Mammary epithelial cell (primary cell): ENCODE measurements around the gene NFATC4.

Source experiments
- EZH2 ChIP-seq: IDR thresholded peaks from 2 replicates; pipeline ENCODE4 v1.6.1; 2012; ENCODE audit warnings: low read length, inconsistent platforms, borderline replicate concordance
- TF ChIP-seq, protein P1 (sequence below), 2 donors: IDR thresholded peaks in 1 of 2; conservative IDR thresholded peaks in 1 of 2; 2 replicates each; pipeline ENCODE4 v1.5.1; 2011 to 2012; ENCODE audit warnings: inconsistent platforms in 2 of 2, low read length in 2 of 2, mild to moderate bottlenecking in 2 of 2, control low read depth in 1 of 2, low read depth in 1 of 2; ENCODE audit not compliant: insufficient read depth in 1 of 2; ENCODE audit errors: extremely low read depth in 1 of 2

- TF ChIP-seq, protein P1, sequence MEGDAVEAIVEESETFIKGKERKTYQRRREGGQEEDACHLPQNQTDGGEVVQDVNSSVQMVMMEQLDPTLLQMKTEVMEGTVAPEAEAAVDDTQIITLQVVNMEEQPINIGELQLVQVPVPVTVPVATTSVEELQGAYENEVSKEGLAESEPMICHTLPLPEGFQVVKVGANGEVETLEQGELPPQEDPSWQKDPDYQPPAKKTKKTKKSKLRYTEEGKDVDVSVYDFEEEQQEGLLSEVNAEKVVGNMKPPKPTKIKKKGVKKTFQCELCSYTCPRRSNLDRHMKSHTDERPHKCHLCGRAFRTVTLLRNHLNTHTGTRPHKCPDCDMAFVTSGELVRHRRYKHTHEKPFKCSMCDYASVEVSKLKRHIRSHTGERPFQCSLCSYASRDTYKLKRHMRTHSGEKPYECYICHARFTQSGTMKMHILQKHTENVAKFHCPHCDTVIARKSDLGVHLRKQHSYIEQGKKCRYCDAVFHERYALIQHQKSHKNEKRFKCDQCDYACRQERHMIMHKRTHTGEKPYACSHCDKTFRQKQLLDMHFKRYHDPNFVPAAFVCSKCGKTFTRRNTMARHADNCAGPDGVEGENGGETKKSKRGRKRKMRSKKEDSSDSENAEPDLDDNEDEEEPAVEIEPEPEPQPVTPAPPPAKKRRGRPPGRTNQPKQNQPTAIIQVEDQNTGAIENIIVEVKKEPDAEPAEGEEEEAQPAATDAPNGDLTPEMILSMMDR (conservative IDR thresholded peaks at IDR 0.05 in 1 of 2, IDR thresholded peaks at IDR 0.05 in 1 of 2; ENCODE audit: extremely low read depth in 1 of 2, insufficient read depth in 1 of 2, low read depth in 1 of 2, low read length in 2 of 2): no peak
- no peak for TF ChIP-seq EZH2
These were observed 28.5 kb upstream of the NFATC4 start, which contains the start of gene RIPK3 for GRCh38 chr14:24339284-24340151.
